C4-2B (cell line): ENCODE data around the gene RAB17.

ENCODE experiments used
- ZFX ChIP-seq: fragments of 450-650 bp; IDR thresholded peaks from 2 replicates; pipeline ENCODE4 v1.6.1; 2017
- TF ChIP-seq, protein P1 (sequence below): fragments of 450-650 bp; conservative IDR thresholded peaks from 2 replicates; pipeline ENCODE4 v1.5.1; 2017; ENCODE audit warnings: mild to moderate bottlenecking

GRCh38 chr2:237556773-237557632 is 33.5 kb downstream of the RAB17 start:
- TF ChIP-seq, protein P1, sequence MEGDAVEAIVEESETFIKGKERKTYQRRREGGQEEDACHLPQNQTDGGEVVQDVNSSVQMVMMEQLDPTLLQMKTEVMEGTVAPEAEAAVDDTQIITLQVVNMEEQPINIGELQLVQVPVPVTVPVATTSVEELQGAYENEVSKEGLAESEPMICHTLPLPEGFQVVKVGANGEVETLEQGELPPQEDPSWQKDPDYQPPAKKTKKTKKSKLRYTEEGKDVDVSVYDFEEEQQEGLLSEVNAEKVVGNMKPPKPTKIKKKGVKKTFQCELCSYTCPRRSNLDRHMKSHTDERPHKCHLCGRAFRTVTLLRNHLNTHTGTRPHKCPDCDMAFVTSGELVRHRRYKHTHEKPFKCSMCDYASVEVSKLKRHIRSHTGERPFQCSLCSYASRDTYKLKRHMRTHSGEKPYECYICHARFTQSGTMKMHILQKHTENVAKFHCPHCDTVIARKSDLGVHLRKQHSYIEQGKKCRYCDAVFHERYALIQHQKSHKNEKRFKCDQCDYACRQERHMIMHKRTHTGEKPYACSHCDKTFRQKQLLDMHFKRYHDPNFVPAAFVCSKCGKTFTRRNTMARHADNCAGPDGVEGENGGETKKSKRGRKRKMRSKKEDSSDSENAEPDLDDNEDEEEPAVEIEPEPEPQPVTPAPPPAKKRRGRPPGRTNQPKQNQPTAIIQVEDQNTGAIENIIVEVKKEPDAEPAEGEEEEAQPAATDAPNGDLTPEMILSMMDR, result no peak
- no peak for TF ChIP-seq ZFX
